Tibial artery (tissue), 4 donors: ENCODE results near the gene SLC25A11.

Experiments used
- DNase-seq, 2 donors: peaks; one replicate each; pipeline ENCODE4 v3.0.0-alpha.2; 2019
- H3K27ac ChIP-seq, 2 donors: fragments of 200-600 bp; sonication (generic) in 1 of 2; 1 replicate in 1 of 2; 2 replicates in 1 of 2; pipeline ENCODE4 v1.5.1; 2018 to 2019; ENCODE audit warnings: mild to moderate bottlenecking in 1 of 2
- H3K27me3 ChIP-seq, 2 donors: fragments of 200-600 bp; sonication (generic) in 1 of 2; one replicate each; pipeline versions ENCODE4 v1.5.1 to v1.6.0; 2016 to 2019
- H3K36me3 ChIP-seq, 3 donors: fragments of 200-600 bp; sonication (generic) in 2 of 3; one replicate each; pipeline ENCODE4 v1.5.1; 2016 to 2019; ENCODE audit warnings: mild to moderate bottlenecking in 2 of 3
- H3K4me1 ChIP-seq, 4 donors: fragments of 200-600 bp; sonication (generic) in 2 of 4; 1 replicate in 3 of 4; 2 replicates in 1 of 4; pipeline ENCODE4 v1.5.1; 2016 to 2019
- H3K4me3 ChIP-seq, 2 donors: fragments of 200-600 bp; sonication (generic) in 1 of 2; 1 replicate in 1 of 2; 2 replicates in 1 of 2; pipeline ENCODE4 v1.5.1; 2018 to 2019; ENCODE audit warnings: mild to moderate bottlenecking in 2 of 2
- H3K9me3 ChIP-seq, 3 donors: fragments of 200-600 bp; sonication (generic) in 1 of 3; one replicate each; pipeline ENCODE4 v1.5.1; 2016 to 2019
- intact Hi-C: fragments of 100-400 bp; cut with DNase I; formaldehyde crosslinking; loops from one replicate; pipeline ENCODE4 v1.15.0; 2023; ENCODE audit warnings: low total_unique reads
- TF ChIP-seq, protein P1 (sequence below), 2 experiments: fragments of 200-600 bp in 1 of 2; fragments of 450-650 bp in 1 of 2; IDR thresholded peaks; one replicate each; pipeline ENCODE4 v1.5.1; 2017 to 2019; ENCODE audit warnings: antibody characterized with exemption in 2 of 2, mild to moderate bottlenecking in 1 of 2, moderate library complexity in 1 of 2

Gene SLC25A11

DNA sequence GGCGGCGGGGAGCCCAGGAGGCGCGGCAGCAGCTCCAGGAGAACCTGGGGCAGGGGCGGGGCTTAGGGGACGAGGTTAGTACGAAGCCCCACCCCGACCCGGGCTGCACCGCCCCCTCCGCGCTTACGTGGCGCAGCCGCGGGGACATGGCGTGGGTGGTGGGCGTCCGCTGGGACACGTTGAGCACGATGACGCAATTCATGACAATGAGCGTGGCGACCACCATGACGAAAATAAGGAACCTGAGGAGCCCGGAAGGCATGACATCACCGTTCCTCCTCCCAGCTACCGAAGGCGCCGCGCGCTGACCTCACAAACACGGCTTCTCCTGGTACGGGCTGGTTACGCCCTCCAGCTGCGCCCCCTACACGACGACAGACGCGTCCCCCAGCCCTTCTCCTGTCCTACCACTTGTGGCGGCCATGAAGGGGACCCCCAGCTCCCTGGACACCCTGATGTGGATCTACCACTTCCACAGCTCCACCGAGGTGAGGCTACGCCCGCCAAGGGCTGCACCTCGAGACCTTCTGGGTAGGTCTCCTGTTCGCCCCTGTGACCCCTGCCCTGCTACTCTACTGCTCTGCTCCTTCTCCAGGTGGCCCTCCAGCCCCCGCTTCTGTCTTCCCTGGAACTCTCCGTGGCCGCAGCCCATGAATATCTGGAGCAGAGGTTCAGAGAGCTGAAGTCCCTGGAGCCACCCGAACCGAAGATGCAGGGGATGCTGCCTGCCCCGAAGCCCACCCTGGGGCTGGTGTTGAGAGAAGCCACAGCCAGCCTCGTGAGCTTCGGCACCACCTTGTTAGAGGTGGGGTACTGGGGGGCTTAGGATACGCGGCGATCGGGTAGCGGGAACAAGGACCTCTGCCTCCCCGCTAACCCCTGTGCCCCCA is 40.3 kb downstream of the SLC25A11 start, which contains the start of gene C17orf107:
Gene C17orf107 (plus strand): TSS at position 196 of the 890 bp plus-strand sequence. CDS start 227 bp downstream, at position 423.
- H3K4me1 ChIP-seq: peaks cover 0 to 45% (median 20%) of the 10 kb centered on the region in 4 donors
- H3K27ac ChIP-seq: peak within 1 kb of the TSS in 1 of 2 donors; percentile 33
- peak; percentile 76 to 88 for DNase-seq
- peak within 1 kb of the TSS; percentile 49 to 59 for H3K4me3 ChIP-seq
- H3K9me3 ChIP-seq: no peaks in the 10 kb centered on the region
- intact Hi-C loops: no loop called here
- TF ChIP-seq, protein P1, sequence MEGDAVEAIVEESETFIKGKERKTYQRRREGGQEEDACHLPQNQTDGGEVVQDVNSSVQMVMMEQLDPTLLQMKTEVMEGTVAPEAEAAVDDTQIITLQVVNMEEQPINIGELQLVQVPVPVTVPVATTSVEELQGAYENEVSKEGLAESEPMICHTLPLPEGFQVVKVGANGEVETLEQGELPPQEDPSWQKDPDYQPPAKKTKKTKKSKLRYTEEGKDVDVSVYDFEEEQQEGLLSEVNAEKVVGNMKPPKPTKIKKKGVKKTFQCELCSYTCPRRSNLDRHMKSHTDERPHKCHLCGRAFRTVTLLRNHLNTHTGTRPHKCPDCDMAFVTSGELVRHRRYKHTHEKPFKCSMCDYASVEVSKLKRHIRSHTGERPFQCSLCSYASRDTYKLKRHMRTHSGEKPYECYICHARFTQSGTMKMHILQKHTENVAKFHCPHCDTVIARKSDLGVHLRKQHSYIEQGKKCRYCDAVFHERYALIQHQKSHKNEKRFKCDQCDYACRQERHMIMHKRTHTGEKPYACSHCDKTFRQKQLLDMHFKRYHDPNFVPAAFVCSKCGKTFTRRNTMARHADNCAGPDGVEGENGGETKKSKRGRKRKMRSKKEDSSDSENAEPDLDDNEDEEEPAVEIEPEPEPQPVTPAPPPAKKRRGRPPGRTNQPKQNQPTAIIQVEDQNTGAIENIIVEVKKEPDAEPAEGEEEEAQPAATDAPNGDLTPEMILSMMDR (IDR thresholded peaks at IDR 0.05): no peak
- peaks cover 0 to 41% of the 10 kb centered on the region in 2 donors for H3K27me3 ChIP-seq
- H3K36me3 ChIP-seq: peaks cover 23 to 32% (median 27%) of the 10 kb centered on the region in 3 donors

DNA sequence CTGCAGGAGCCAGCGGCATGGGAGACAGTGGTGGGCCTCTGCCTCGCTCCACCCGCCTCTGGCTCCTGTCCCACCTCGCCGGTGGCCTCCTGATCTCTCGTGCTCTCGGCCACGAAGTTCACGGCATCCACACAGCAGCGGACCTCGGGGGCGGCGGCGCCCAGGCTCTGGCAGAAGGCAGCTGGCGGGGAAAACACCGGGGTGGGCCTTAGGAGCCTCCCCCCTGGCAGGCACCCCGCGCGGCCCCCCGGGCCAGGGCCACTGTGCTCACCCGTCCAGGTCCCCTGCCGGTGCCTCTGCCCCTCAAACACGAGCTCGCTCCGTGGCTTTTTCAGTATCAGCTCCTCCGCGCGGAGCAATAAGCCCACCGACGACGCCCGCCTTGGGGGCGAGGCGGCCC is 40.9 kb downstream of the SLC25A11 start:
- TF ChIP-seq, protein P1 (IDR thresholded peaks at IDR 0.05): no peak
- intact Hi-C loops: no loop called here
- Histone ChIP-seq H3K27ac (peak overlapping the region in 1 of 2 donors; percentile 33), H3K4me1 (peaks cover 0 to 45% (median 20%) of the 10 kb centered on the region in 4 donors), H3K36me3 (peaks cover 30 to 38% (median 34%) of the 10 kb centered on the region in 3 donors), H3K4me3 (peak overlapping the region; percentile 49 to 59), H3K9me3 (no peaks in the 10 kb centered on the region), H3K27me3 (peaks cover 0 to 36% of the 10 kb centered on the region in 2 donors)
- DNase-seq: no peak

DNA sequence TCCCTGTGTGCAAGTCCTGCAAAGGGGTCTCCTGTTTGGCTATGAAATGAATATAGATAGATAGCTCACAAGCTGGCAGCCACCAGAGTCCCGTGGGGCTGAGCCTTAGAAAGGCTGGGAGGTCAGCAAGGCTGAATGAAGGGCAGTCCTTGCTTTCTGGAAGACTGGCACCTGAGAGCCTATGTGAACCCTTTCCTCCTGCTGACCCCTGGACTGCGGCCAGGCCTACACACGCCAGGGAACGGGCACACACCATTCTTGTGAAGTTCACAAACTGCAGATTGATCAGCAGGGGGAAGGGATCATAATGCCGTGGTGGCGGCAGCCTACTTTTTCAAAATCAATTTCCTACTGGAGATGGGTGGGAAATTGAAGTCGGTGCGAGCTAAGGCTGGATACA is 41.5 kb downstream of the SLC25A11 start:
- peaks cover 34 to 44% (median 40%) of the 10 kb centered on the region in 3 donors for H3K36me3 ChIP-seq
- intact Hi-C loops: no loop called here
- peaks cover 0 to 41% (median 20%) of the 10 kb centered on the region in 4 donors for H3K4me1 ChIP-seq
- no peak overlapping the region for H3K4me3 ChIP-seq
- peaks cover 0 to 33% of the 10 kb centered on the region in 2 donors for H3K27me3 ChIP-seq
- H3K9me3 ChIP-seq: no peaks in the 10 kb centered on the region
- H3K27ac ChIP-seq: no peak overlapping the region
- no peak for DNase-seq
- TF ChIP-seq, protein P1 (IDR thresholded peaks at IDR 0.05): no peak

DNA sequence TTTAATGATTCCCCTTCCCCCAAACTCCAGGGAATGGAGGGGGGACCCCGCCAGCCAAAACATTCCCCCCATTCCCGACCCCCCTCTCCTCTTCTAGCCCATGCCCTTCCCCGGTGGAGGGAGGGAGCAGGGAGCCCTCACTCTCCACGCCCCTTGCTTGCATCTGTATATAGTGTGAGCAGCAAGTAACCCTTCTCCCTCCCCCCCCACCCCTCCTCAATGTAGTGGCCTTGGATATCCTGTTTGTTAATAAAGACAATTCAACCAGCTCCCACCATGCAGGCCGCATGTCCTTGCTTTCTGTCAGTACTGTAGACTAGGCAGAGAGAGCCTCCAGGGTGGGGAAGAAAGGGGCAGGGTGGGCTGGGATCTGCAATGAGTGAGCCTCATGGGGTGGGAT is 42.1 kb downstream of the SLC25A11 start:
- H3K4me1 ChIP-seq: peaks cover 0 to 35% (median 19%) of the 10 kb centered on the region in 4 donors
- no peak overlapping the region for H3K27ac ChIP-seq
- peaks cover 0 to 33% of the 10 kb centered on the region in 2 donors for H3K27me3 ChIP-seq
- no peaks in the 10 kb centered on the region for H3K9me3 ChIP-seq
- peaks cover 40 to 50% (median 45%) of the 10 kb centered on the region in 3 donors for H3K36me3 ChIP-seq
- TF ChIP-seq, protein P1 (IDR thresholded peaks at IDR 0.05): no peak
- DNase-seq: no peak
- H3K4me3 ChIP-seq: no peak overlapping the region
- intact Hi-C loops: no loop called here

DNA sequence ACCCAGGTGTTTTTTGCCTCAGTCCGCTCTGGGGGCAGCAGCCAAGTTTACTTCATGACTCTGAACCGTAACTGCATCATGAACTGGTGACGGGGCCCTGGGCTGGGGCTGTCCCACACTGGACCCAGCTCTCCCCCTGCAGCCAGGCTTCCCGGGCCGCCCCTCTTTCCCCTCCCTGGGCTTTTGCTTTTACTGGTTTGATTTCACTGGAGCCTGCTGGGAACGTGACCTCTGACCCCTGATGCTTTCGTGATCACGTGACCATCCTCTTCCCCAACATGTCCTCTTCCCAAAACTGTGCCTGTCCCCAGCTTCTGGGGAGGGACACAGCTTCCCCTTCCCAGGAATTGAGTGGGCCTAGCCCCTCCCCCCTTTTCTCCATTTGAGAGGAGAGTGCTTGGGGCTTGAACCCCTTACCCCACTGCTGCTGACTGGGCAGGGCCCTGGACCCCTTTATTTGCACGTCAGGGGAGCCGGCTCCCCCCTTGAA is 42.6 kb downstream of the SLC25A11 start:
- peaks cover 45 to 55% (median 51%) of the 10 kb centered on the region in 3 donors for H3K36me3 ChIP-seq
- intact Hi-C loops: no loop called here

More for the DNA sequence above, 42.6 kb downstream of the SLC25A11 start:
- Histone ChIP-seq H3K27ac (no peak overlapping the region), H3K9me3 (no peaks in the 10 kb centered on the region), H3K4me3 (no peak overlapping the region), H3K4me1 (peaks cover 0 to 29% (median 19%) of the 10 kb centered on the region in 4 donors), H3K27me3 (peaks cover 0 to 33% of the 10 kb centered on the region in 2 donors)
- DNase-seq: no peak
- TF ChIP-seq, protein P1 (IDR thresholded peaks at IDR 0.05): no peak
